Measurements from ENCODE around the gene HSD17B2.

DNA sequence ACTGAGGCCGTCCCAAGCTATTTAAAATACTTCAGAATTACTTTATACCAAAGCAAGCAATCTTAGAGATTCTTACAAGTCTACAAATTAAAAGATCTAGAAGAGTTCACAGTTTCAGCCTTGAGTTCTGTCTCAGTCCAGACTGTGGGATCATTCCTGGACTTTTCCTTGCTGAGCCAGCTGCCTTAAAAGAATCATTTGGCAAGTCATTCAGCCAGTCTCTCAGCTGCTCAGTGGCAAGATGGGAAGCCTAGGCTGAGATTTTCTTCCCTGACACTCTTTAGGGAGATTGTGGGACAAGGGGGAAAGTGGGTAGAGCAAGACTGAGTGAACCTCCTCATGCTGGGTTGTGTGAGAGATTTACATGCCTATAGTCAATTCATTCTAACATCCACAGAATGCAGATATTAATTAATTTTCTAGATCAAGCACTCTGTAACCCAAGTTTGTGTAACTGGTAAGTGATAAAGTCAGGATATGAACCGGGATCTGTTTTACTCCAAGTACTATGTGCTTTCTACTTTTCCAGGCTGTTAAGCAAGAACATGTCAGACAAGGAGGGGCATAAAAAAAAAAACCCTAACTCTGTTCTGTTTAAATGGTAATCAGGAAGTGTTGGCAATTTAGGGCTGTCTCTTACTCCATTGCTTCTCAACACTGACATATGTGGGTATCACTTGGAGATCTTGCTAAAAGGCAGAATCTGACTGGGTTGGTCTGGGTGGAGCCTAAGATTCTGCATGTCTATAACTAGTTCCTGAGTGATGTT is 50.1 kb downstream of the HSD17B2 start:
- TF ChIP-seq POLR2A (IDR thresholded peaks at IDR 0.05) (no peak), EP300 (IDR thresholded peaks at IDR 0.05) (no peak)
- TF ChIP-seq, protein P1, sequence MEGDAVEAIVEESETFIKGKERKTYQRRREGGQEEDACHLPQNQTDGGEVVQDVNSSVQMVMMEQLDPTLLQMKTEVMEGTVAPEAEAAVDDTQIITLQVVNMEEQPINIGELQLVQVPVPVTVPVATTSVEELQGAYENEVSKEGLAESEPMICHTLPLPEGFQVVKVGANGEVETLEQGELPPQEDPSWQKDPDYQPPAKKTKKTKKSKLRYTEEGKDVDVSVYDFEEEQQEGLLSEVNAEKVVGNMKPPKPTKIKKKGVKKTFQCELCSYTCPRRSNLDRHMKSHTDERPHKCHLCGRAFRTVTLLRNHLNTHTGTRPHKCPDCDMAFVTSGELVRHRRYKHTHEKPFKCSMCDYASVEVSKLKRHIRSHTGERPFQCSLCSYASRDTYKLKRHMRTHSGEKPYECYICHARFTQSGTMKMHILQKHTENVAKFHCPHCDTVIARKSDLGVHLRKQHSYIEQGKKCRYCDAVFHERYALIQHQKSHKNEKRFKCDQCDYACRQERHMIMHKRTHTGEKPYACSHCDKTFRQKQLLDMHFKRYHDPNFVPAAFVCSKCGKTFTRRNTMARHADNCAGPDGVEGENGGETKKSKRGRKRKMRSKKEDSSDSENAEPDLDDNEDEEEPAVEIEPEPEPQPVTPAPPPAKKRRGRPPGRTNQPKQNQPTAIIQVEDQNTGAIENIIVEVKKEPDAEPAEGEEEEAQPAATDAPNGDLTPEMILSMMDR (IDR thresholded peaks at IDR 0.05) = no peak

Measured in tibial nerve (tissue), 4 donors.